ENCODE data around the gene SND1. TPM values are rescaled to one million over a fixed set of nuclear protein-coding genes. Genes with fewer than 3 reads are reported as not detected.

SND1 gene
- total RNA-seq, 1 experiment from 2014 or later: 139 TPM

GRCh38 chr7:127629268-127629854 is 22.6 kb upstream of the SND1 start:
- peak; percentile 71 for ATAC-seq
- no peaks in the 10 kb centered on the region for H3K9me3 ChIP-seq (ENCODE audit: low read length)
- no peaks in the 10 kb centered on the region for H3K79me2 ChIP-seq (ENCODE audit: low read length)
- H2AFZ ChIP-seq (ENCODE audit: low read length): 0 out of 2 replicates have a peak overlapping the region, but pooled peaks have one; percentile 55
- H3F3A ChIP-seq (ENCODE audit: low read length, unreplicated experiment): no peaks in the 10 kb centered on the region
- no peak overlapping the region for H3K27ac ChIP-seq (ENCODE audit: low read length)
- DNase-seq: peak; percentile 29
- H3K27me3 ChIP-seq (ENCODE audit: low read length): peaks cover 10% of the 10 kb centered on the region; the same call in 1 of the 2 replicates
- no peaks in the 10 kb centered on the region for H3K9me2 ChIP-seq (replicated peaks; ENCODE audit: low read length)
- ChIA-PET CTCF (no interaction called here), POLR2A (ENCODE audit: unreplicated experiment) (no interaction called here)
- intact Hi-C loops (cut with micrococcal nuclease): no loop called here
- no peaks in the 10 kb centered on the region for H3K4me1 ChIP-seq (ENCODE audit: insufficient read depth, low read length)
- no peak overlapping the region for H3K4me3 ChIP-seq (ENCODE audit: low read length)
- no peaks in the 10 kb centered on the region for H3K36me3 ChIP-seq (ENCODE audit: low read depth, low read length)
- H3K9ac ChIP-seq (ENCODE audit: low read length): no peak overlapping the region
- no peak for TF ChIP-seq EZH2 (IDR thresholded peaks at IDR 0.05; ENCODE audit: low read length, unreplicated experiment)
- peak; percentile 57 for TF ChIP-seq CTCF (conservative IDR thresholded peaks at IDR 0.05; ENCODE audit: low read depth, low read length)
- no peak for TF ChIP-seq EZH2phosphoT487 (IDR thresholded peaks at IDR 0.05; ENCODE audit: borderline replicate concordance, low read length)
- no TSS peak for BruUV-seq (replicated peaks)
- no peaks in the 10 kb centered on the region for H4K20me1 ChIP-seq (ENCODE audit: low read length)
- H3K4me2 ChIP-seq (ENCODE audit: low read length): no peak overlapping the region

GRCh38 chr7:127632276-127632910 is 19.6 kb upstream of the SND1 start:
- POLR2A ChIA-PET (ENCODE audit: unreplicated experiment): no interaction called here
- H3K27ac ChIP-seq (ENCODE audit: low read length): no peak overlapping the region
- H3K9ac ChIP-seq (ENCODE audit: low read length): no peak overlapping the region
- no peaks in the 10 kb centered on the region for H3K4me1 ChIP-seq (ENCODE audit: insufficient read depth, low read length)
- no peaks in the 10 kb centered on the region for H3K36me3 ChIP-seq (ENCODE audit: low read depth, low read length)
- intact Hi-C loops (cut with micrococcal nuclease): no loop called here
- no peak overlapping the region for H2AFZ ChIP-seq (ENCODE audit: low read length)
- no peaks in the 10 kb centered on the region for H3F3A ChIP-seq (ENCODE audit: low read length, unreplicated experiment)
- H3K9me3 ChIP-seq (ENCODE audit: low read length): no peaks in the 10 kb centered on the region
- no peak for ATAC-seq
- CTCF ChIA-PET: no interaction called here
- TF ChIP-seq EZH2phosphoT487 (IDR thresholded peaks at IDR 0.05; ENCODE audit: borderline replicate concordance, low read length) (no peak), EZH2 (IDR thresholded peaks at IDR 0.05; ENCODE audit: low read length, unreplicated experiment) (no peak), CTCF (conservative IDR thresholded peaks at IDR 0.05; ENCODE audit: low read depth, low read length) (no peak)
- no peak overlapping the region for H3K4me2 ChIP-seq (ENCODE audit: low read length)
- BruUV-seq (replicated peaks): no TSS peak
- H4K20me1 ChIP-seq (ENCODE audit: low read length): no peaks in the 10 kb centered on the region
- no peak for DNase-seq
- no peaks in the 10 kb centered on the region for H3K79me2 ChIP-seq (ENCODE audit: low read length)
- no peaks in the 10 kb centered on the region for H3K9me2 ChIP-seq (replicated peaks; ENCODE audit: low read length)
- H3K27me3 ChIP-seq (ENCODE audit: low read length): no peaks in the 10 kb centered on the region
- no peak overlapping the region for H3K4me3 ChIP-seq (ENCODE audit: low read length)

- POLR2A ChIA-PET (ENCODE audit: unreplicated experiment): no interaction called here
- no TSS peak for BruUV-seq (replicated peaks)
- no peak for ATAC-seq
Observed at GRCh38 chr7:127635659-127636285, 16.2 kb upstream of the SND1 start.

More at GRCh38 chr7:127635659-127636285, 16.2 kb upstream of the SND1 start:
- H3K4me2 ChIP-seq (ENCODE audit: low read length): no peak overlapping the region
- intact Hi-C loops (cut with micrococcal nuclease): no loop called here
- no peaks in the 10 kb centered on the region for H3K27me3 ChIP-seq (ENCODE audit: low read length)
- H3K9me3 ChIP-seq (ENCODE audit: low read length): no peaks in the 10 kb centered on the region
- TF ChIP-seq EZH2 (IDR thresholded peaks at IDR 0.05; ENCODE audit: low read length, unreplicated experiment) (no peak), EZH2phosphoT487 (IDR thresholded peaks at IDR 0.05; ENCODE audit: borderline replicate concordance, low read length) (no peak), CTCF (conservative IDR thresholded peaks at IDR 0.05; ENCODE audit: low read depth, low read length) (no peak)
- H2AFZ ChIP-seq (ENCODE audit: low read length): no peak overlapping the region
- no peak overlapping the region for H3K27ac ChIP-seq (ENCODE audit: low read length)
- H3K9ac ChIP-seq (ENCODE audit: low read length): no peak overlapping the region
- no peaks in the 10 kb centered on the region for H3K36me3 ChIP-seq (ENCODE audit: low read depth, low read length)
- no peaks in the 10 kb centered on the region for H3K9me2 ChIP-seq (replicated peaks; ENCODE audit: low read length)
- H3K79me2 ChIP-seq (ENCODE audit: low read length): no peaks in the 10 kb centered on the region
- no peaks in the 10 kb centered on the region for H3F3A ChIP-seq (ENCODE audit: low read length, unreplicated experiment)
- H4K20me1 ChIP-seq (ENCODE audit: low read length): no peaks in the 10 kb centered on the region
- no peak overlapping the region for H3K4me3 ChIP-seq (ENCODE audit: low read length)
- CTCF ChIA-PET: no interaction called here
- H3K4me1 ChIP-seq (ENCODE audit: insufficient read depth, low read length): no peaks in the 10 kb centered on the region
- no peak for DNase-seq

Data from PC-3 (cell line).